ENCODE data around the gene ADAMTS17.
A peak's percentile ranks its signal among the peaks of the same experiment; 100 is the strongest.

Gene ADAMTS17

DNA sequence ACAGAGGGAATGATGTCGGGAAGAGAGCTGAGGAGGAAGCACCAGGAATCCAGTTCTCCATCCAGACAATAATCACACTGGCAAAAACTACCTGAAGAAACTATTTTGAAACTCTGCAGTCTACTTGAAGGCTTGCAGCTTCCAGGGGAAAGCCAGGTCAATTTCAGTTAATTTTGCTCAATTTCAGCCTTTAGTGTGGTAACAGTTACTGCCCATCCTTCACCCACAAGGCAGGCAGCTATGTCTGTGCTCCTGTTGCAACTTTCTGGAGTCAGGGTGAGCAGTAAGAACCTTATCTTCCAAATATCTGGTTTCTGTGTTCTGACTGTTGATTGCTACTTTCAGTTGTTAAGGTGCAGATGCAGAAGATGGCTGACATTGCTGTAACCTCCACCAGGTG lies 221.7 kb downstream of the ADAMTS17 start:
- DNase-seq, result no peak

DNA sequence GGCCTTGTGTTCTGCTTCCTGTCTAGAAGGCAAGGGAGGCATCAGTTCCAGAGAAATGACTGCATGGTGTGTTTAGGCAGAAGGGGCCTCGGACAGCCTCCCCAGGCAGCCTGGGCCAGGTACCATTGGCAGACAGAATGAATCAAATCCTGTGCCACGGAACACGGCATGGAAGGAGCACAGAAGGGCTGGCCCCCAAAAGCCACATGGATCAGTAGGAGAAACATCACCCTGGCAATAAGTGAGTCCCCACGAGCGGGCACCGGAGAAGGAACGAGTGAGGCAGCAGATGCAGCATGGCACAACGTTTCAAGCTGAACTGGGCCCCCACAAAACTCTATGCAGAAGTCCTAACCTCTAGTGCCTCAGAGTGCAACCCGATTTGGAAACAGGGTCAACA lies 223.2 kb downstream of the ADAMTS17 start:
- DNase-seq, result no peak

DNA sequence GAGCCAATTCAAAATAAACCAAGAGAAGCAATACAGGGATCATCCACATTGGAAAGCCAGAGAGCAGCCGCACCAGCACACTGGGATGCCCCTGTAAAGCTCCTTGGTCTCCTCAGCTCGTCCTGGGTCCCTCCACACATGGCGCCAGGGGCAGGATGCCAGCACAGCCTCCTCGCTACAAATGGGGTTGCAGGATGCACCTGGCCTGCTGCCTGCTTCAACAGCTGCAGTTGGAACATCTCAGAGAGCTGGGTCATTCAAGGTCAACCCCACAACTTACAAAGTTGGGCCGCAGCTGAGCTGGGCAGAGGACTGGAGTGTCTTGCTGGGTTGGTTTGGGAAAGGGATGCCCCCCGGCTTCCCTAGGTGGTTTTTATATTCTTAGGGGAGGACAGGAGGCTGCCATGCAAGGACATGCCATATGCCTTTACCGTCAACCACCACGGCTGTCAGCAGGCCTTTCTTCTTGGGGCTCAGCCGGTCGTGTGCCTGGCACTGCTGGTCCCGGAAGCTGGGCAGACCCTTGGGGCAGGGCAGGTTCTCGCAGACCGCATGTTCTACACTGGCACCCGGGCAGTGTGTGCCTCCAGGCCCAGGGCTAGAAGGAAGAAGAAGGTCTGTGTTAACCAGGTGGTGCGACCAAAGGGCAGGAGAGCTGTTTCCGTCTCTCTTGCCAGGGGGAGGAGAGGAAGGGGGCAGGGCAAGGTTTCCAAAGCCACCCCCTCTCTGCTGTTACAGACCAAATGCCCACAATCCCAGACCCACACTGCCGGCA lies 225.2 kb downstream of the ADAMTS17 start:
- DNase-seq, result no peak

DNA sequence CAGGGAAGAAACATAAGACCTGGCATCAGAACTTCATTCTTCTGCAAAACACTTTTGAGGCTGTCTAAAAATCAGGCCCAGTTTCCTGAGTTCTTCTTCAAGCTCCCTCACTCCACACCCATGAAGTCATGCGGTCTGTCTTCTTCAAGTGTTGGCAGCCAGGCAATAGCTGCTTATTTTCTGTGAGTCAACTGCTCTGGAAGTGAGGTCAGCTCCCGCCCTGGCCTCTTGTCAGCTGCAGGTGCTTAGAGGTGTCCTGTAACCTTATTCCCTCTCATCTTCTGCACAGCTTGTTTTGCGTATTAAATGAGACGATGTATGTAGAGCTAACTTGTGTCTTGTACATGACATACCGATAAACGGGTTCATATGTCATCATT lies 226.1 kb downstream of the ADAMTS17 start:
- no peak for DNase-seq

DNA sequence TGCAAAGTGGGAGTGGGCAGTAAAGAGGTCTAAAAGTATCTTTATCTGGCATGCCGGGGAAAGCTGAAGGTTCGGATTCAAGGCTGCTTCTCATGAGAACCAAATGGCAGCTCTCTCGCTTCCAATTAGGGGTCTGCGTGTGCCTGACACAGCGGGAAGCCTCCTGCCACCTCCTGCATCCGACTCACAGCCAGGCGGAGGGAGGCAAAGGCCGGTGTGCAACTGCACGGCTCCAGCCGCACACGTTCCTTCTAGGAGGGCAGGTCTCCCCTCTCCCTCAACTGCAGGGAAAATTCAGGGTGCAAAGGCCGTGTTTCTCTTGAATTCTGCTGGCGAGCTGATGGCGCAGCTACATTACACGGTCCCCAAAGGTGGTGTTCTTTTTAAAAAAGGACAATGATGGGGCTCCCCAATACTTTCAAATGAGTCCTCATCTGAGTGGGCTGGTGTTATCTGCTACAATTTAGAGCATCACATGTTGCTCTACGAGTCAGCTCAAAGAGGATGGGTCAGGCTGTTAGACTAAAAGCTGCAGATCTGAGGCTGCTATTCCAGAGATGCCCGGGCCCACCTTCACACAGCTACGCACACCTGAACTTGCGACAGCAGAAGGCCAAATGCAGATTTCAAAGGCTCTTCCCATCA lies 226.6 kb downstream of the ADAMTS17 start:
- DNase-seq, result no peak

DNA sequence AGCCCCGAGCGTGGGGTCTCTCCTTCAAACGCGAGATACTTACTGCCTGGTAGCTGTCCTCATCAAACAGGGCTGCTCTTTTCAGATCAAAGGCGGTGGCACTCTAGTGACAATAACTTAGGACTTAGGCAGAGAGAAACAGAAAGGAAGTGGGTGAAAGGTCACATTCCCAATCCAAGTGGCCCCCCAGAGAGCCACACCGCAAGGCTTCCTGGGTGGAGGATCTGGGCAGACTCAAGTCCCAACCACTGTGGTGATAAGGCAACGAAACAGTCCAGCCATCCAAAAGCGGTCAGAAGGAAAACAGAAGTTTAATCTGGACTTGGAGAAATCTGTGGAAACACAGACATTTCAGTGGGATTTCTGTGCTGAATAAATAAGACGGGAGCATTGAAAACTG lies 227.2 kb downstream of the ADAMTS17 start:
- DNase-seq, result no peak

DNA sequence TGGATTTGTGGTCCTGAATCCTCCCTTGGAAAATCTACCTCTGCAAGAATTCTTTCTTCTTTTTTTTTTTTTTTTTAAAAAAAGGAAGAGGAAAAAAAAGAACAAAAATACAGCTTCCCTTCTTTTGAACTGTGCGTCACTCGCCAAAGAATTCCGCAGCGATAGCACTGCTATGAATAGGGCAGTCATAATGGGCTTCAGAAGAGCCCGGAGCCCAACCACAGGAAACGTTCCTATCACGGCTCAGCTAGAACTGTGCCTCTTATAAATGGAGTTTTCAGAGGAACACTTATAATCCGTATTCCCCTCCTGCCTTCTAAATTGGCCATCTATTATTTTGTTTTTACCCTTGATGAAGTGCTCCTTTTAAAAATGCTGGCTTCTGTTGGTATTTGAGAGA lies 227.7 kb downstream of the ADAMTS17 start:
- no peak for DNase-seq

DNA sequence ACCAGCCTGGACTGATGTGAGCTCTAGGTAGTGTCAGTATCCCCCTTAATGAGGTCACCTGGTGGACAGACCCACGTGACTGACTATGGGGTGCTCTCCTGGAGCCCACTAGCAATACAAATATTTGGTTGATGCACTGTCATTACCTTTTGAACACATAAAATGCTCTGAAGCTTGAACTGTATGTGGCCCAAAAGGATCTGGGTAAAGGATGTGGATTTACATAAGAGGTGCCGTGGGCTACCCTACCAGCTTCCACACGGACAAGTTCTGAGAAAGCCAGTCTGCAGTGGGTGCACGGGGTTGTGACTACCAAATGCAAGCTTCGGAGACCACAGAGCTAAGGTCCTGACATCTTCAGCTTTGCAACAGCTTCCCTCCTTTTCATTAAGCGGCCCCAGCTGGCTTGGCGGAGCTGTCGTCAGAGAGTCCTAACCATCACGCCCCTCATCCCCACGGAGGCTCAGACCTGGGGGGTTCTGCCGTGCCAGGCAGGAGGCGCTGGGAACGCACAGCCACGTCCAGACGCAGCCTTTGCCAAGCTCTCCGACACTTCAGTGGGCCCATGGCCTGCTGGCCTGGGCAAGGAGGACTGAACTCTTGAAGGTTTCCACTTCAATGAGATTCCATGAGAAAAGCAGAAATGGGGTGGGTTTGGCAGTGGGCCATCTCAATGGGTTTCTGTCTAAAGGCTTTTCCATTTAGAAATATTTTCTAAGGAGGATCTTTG lies 228.3 kb downstream of the ADAMTS17 start:
- DNase-seq, result no peak

DNA sequence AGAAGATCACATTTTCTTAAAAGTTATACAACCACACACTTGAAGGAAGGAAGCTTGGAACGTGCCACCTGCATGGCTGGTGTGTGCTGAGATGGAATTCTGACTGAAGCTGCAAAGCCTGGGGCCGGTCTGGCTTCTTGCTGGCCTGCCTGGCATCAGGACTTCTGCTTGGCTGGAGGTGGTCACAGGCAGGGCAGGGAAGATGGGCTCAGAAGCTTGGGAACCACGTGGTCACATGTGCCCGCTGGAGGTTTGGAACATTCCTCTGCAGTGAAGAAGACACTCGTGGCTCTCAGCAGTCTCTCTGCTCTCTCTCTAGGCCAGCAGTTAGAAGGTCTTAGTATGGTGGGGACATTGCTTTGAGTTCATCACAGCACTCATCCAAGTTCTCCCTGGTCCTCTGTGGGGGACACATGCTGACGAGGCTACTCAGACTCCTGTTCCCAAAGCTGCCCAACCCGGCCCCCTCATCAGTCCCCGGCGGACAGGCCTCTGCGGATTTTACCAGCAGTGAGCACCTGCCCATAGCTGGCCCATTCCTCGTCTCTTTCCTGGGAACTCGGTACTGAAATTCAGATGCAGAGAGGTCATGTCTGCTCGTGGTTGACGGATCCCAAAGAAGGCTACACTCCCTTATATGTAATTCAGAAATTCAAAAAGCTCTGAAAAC lies 229.0 kb downstream of the ADAMTS17 start:
- no peak for DNase-seq

DNA sequence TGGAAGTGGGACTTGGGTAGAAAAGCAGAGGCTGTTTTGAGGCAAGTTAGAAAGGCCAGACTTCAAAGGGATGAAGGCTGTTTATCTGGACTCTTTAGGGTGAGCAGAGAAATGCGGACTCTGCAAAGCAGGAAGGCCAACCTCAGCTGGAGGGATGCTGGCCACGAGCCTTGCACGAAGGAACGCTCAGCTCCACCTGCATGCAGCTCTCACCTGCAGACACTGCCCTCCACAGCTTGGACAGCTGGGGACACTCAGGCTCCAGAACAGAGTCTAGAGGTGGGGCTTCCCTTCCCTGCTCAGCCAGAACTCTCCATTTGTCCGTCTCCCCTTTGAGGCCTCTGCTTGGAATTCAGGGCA lies 229.7 kb downstream of the ADAMTS17 start:
- DNase-seq, result no peak

DNA sequence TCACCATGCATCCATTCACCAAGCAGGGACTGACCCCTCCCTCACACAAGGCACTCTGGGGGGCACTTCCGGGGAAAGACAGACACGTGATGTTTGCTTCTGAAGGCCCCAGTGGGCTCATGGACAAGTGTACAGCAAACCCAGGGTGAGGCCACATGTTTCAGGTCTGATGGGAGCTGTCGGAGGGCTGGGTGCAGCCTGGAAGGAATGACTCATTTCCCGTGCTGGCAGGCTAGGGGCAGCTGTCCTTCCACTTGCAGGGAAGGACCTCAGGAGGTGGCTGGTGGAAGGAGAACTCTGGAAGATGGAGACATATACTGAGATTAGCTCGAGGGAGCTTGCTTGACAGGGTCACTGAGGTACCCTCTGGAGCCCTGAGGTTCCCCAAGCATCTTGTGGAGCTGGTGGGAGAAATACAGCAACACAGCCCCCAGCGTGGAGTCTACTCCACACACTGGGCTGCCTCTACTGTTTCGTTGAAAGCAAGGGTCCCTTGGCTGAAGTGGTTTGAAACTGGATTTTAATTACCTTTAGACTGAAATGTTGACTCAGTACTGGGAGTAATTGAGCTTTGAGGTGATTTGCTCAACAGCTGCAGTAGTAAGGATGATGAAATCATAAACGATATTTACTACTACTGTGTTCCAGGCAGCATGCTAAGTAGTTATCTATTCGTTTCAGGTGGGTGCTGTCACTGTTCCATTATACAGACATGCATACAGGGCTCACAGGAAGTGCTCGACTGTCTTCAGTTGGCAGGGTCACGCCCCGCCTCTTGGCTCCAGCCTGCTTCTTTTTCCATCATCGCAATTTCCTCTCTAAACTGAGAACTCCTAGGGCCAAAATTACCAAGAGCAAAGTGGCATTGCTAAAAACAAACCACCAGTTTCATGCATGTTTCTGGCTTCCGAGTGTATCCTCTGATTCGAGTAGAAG lies 230.4 kb downstream of the ADAMTS17 start:
- peak; percentile 71 for DNase-seq

DNA sequence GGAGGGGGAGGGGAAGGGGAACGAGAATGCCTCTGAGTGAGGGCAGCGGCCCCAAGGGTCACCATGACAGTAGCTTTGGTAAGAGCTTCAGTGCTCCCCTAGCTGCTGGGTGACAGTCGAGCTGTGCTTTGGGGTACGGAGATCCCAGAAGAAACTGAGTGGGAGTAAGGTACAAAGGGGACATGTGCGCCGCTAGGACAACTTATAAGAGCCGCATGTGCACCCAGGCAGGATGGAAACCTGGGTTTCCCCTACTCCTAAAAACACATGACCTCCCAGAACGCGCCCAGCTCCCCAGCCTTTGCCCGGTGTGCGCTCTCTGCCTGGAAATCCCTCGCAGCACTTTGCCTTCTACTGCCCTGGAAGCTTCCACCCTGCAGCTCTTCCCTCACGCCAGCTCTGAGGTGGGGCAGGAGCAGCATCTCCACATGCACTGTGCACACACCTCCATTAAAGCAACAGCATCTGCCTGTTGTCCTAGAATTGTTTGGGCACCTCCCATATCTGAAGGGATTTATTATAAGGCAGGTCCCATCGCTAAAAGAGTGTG lies 232.2 kb downstream of the ADAMTS17 start:
- DNase-seq, result no peak

DNA sequence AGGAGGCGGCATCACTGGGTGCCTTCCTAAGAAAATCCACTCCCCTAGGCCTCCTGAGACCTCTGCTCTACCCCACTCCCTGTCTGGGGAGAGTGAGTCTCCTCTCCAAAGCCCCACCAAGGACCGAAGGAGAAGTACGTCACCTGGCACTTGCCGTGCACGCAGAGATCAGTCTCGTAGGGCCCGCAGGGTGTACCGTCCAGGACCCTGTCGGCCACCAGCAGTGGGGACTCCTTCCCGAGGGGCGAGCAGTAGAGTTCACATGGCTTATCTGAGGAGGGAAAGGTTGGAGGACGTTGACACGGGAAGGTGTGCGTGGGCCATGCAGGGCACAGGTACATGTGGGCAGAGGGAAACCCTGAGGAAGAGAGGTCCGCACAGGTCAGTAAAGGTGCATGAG lies 232.9 kb downstream of the ADAMTS17 start:
- DNase-seq, result no peak

DNA sequence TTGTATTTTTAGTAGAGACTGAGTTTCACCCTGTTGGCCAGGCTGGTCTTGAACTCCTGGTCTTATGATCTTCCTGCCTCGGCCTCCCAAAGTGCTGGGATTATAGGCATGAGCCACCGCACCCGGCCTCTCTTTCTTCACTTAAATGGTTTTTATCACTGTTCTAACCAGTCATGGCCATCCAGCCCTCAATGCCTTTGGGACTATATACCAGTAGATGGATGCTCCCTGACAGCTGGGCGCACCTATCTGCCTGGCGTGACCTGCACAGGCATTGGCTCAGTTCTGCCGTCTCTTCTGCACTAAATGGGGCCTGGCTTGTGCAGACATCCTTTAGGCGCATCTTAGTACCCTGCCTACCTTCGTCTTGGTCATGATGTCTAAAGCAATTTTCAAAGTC lies 233.4 kb downstream of the ADAMTS17 start:
- DNase-seq, result no peak

DNA sequence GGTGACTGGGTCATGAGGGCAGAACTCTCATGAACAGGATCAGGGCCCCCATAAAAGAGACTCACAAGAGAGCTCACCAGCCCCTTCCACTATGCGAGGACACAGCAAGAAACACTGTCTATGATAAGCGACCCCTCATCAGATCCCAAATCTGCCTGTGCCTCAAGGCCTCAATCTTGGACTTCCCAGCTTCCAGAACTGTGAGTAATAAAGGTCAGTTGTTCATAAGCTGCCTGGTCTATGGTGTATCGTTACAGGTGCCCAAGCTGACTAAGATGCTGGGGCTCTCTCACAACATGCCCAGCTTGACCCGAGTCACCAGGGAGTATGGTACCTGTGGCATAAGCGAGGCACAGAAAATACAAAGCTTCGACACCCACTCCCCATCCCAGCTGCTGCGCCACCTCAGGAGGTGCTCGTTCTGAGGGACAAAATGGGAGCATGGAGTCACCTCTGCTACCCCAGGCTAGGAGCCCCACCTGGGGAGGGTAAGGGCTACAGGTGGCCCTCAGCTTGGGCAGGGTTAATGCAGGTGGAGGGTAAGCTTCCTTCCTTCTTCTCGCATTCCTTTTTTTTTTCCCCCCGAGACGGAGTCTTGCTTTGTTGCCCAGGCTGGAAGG lies 234.1 kb downstream of the ADAMTS17 start:
- DNase-seq, result no peak

DNA sequence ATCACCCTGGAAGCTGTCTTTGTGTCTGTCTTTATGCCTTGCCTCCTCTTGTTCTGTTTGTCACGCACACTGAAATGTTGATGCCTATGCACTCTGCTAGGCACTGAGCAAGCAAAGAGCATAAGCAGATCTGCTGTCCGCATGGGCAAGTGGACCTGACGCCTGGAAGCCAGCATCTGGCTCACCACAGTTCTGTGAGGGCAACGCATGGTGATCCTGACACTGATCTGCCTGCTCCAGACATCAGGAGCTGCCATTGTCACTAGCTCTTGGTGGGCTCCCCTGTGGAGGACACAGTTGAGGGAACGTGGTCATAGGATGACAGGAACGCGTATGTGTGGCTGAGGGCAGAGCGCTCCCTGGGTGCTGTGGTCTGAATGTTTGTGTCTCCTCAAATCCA lies 234.6 kb downstream of the ADAMTS17 start:
- no peak for DNase-seq

DNA sequence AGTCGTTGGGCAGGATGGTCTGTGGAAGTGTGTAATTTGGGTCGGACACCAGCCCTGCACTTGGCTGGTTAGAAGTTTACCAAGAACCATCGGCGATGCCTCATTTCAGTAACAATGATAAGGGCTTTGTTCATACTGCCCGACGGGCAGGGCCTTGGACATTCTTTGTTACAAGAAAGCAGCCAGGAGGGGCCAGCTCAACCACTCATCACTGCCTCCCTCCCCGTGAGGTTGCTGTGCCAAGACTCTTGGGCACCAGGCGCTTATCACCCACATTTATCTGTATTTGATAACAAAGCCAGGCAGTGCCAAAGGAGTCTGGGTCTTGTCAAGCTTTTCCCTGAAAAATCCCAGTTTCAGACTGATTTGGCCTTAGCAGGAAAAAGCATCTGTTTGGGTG lies 235.0 kb downstream of the ADAMTS17 start:
- no peak for DNase-seq

DNA sequence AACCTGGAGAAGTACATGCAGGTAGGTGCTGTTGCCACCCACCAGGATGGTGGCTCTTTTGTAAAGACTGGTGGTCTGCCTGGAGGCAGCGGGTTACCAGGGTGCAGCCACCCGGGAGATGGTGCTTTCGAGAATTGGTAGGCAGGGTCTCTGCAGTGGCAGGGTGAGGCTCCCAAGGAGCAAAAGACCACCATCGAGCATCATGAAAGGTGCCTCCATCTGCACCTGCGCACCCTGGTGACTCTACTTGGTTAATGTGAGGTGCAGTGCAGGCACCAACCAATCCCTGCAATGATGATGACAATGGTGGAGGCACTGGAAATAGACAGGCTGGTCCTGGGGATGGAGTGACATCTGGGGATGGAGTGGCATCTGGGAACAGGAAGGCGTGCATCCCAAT lies 236.7 kb downstream of the ADAMTS17 start:
- DNase-seq, result peak; percentile 15

DNA sequence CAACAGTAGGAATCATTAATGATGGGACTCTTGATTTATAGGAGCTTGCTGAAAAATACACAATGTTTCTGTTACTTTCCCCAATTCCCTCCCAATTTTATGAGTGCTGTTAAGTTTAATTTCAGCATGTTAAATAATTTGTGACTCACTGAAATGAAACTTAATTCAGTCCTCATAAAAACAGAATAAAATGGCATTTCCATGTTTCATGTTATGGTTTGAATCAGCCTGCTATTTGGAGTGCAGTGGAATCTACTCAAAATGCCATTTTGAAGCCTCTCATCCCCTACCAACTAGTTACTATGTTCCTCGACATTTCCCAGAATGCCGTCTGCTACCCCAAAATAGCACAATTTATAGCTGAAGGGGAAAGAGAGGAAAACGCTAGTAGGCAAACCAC lies 237.5 kb downstream of the ADAMTS17 start:
- DNase-seq, result no peak

DNA sequence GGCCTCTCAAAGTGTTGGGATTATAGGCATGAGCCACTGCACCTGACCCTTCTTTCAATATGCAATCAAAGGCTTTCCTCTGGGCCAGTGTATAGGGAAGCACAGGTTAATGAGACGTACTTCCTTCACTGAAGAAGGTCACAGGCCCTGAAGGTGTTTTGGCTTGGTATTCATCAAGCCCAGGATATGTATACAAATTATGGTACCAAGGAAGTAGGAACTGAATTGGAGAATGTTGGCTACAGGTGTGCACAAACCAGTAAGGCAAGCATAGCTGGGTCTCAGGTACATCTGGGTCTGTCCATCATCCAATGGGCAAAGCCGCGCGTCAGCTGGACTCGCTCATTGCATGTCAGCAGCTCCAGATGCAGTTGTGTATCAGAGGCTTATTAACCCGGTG lies 237.9 kb downstream of the ADAMTS17 start:
- DNase-seq, result peak; percentile 8

DNA sequence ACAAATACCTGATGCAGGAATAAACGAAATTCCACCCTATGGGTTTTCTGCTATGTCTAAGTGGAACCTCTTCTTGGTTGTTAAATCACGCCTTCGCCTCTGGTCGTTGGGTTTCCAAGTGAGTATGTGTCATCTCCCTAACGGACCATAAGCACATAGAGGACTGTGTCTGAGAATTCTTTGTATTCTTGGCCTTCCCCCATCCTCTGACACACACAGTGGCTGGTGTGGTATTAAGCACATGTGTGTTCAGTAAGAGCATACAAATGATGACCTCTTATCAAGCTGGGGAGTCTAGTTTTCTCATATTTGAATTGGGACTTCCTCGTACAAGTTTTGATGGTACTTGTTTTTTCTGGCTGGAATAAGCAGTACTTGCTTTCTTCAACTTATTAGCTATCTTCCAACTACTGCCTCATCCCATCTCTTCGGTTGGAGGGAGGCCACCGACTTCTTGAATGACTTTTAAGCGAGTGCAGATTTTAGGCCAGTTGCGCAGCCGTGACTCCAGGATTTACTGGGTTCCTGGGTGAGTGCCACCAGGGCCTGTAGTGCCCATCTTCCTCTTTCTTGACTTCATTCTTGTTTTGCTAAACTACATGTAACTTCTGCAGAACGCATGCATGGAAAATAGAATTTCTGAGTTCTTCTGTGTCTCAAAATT lies 240.2 kb downstream of the ADAMTS17 start:
- peak; percentile 22 for DNase-seq
